ENCODE results near the gene DPYSL3. TPM values are rescaled to one million over a fixed set of nuclear protein-coding genes. Genes with fewer than 3 reads are reported as not detected.

The DPYSL3 gene
- total and polyA plus RNA-seq, 2 donors (not counting 3 experiments of a cell fraction or from before 2014, with no cell fraction given), result 80.3 to 146 TPM

- POLR2A ChIA-PET, result no interaction called here
Measured at GRCh38 chr5:147408980-147409379, 100.9 kb downstream of the DPYSL3 start.

More at GRCh38 chr5:147408980-147409379, 100.9 kb downstream of the DPYSL3 start:
- H4K20me1 ChIP-seq (replicated peaks; ENCODE audit: control insufficient read depth, extremely low read depth, insufficient read depth, low read length), result no peaks in the 10 kb centered on the region
- no TSS peak for BruUV-seq (replicated peaks)
- H2AFZ ChIP-seq (ENCODE audit: low read depth, low read length), result no peak overlapping the region
- peaks cover 13% of the 10 kb centered on the region for H3K4me1 ChIP-seq (ENCODE audit: control insufficient read depth, extremely low read depth, insufficient read depth, low read length)
- H3K27ac ChIP-seq (ENCODE audit: insufficient read depth, low read depth, low read length), result no peak overlapping the region
- CTCF ChIA-PET, result interaction anchor here (1.3 to 1.5 kb wide), 2 partner anchors 39 to 150 kb away, joined by 4 read pairs; no protein-coding TSS in a partner anchor
- no peaks in the 10 kb centered on the region for H3K79me2 ChIP-seq (ENCODE audit: control insufficient read depth, insufficient read depth, low read length)
- peaks cover 4 to 18% of the 10 kb centered on the region in 2 experiments for H3K36me3 ChIP-seq (ENCODE audit: control insufficient read depth in 2 of 2, extremely low read depth in 1 of 2, insufficient read depth in 2 of 2, low read length in 2 of 2)
- H3K9me3 ChIP-seq (replicated peaks; ENCODE audit: control insufficient read depth, insufficient read depth, low read length), result no peaks in the 10 kb centered on the region
- no peak overlapping the region for H3K9ac ChIP-seq (replicated peaks; ENCODE audit: extremely low read depth, insufficient read depth, low read length)
- H3K27me3 ChIP-seq (ENCODE audit: control insufficient read depth in 2 of 2, insufficient read depth in 2 of 2, low read length in 2 of 2), result no peaks in the 10 kb centered on the region
- FAIRE-seq, result no peak
- intact Hi-C loops (cut with micrococcal nuclease), result no loop called here
- H3K4me3 ChIP-seq (replicated peaks in 1 of 3; ENCODE audit: insufficient read depth in 1 of 3, low read depth in 1 of 3, low read length in 3 of 3), result no peak overlapping the region
- dilution Hi-C loops (cut with MboI; ENCODE audit: extremely low pct_ligation_motif_present, low sequenced_read_pairs), result no loop called here
- no peak for TF ChIP-seq FOS (IDR thresholded peaks at IDR 0.05; ENCODE audit: borderline replicate concordance, insufficient read depth, low read length)
- TF ChIP-seq CTCF (IDR thresholded peaks at IDR 0.05; ENCODE audit: extremely low read depth in 1 of 2, insufficient read depth in 1 of 2, low read depth in 1 of 2, low read length in 2 of 2), result no peak
- no peak for TF ChIP-seq GATA2 (IDR thresholded peaks at IDR 0.05; ENCODE audit: insufficient read depth, insufficient read length, low read depth, low read length)
- TF ChIP-seq MYC (IDR thresholded peaks at IDR 0.05; ENCODE audit: low read depth, low read length), result no peak
- no peak for TF ChIP-seq POLR2A (IDR thresholded peaks at IDR 0.05; ENCODE audit: low read depth, low read length)
- no peak for TF ChIP-seq JUN (IDR thresholded peaks at IDR 0.05; ENCODE audit: borderline replicate concordance, insufficient read depth, insufficient read length, low read depth)
- TF ChIP-seq EZH2 (IDR thresholded peaks at IDR 0.05; ENCODE audit: borderline replicate concordance, low read depth, low read length, severe bottlenecking), result no peak
- TF ChIP-seq MAX (IDR thresholded peaks at IDR 0.05; ENCODE audit: insufficient read depth, insufficient read length), result no peak
- no peak for TF ChIP-seq POLR2AphosphoS5 (IDR thresholded peaks at IDR 0.05; ENCODE audit: insufficient read depth, low read depth, low read length)
- DNase-seq (ENCODE audit: low read depth, low spot score), result no peak
- H3K9me1 ChIP-seq (replicated peaks; ENCODE audit: control insufficient read depth, extremely low read depth, insufficient read depth, low read length), result no peaks in the 10 kb centered on the region
- H3K4me2 ChIP-seq (ENCODE audit: insufficient read depth, low read length), result no peak overlapping the region
